ENCODE measurements around the gene TAF6. TPM values are rescaled to one million over a fixed set of nuclear protein-coding genes. Genes with fewer than 3 reads are reported as not detected.

Gene TAF6
- total RNA-seq, 4 donors from 2014 or later, result 36.3 to 107 (median 68.7) TPM

GRCh38 chr7:100111914-100112313 is 7.2 kb downstream of the TAF6 start:
- no peak overlapping the region for H3K27ac ChIP-seq
- ATAC-seq, result no peak
- peaks cover 0 to 78% of the 10 kb centered on the region in 2 donors for H3K36me3 ChIP-seq
- no peaks in the 10 kb centered on the region for H3K27me3 ChIP-seq
- no CpG with 5 or more reads among the region's 13 CpGs for WGBS, 2 donors (ENCODE audit: low coverage in 1 of 2)
- H3K4me1 ChIP-seq, result no peaks in the 10 kb centered on the region
- H3K9me3 ChIP-seq, result no peaks in the 10 kb centered on the region
- TF ChIP-seq POLR2A (IDR thresholded peaks at IDR 0.05), result no peak
- no peak for TF ChIP-seq POLR2AphosphoS5 (IDR thresholded peaks at IDR 0.05)
- no peak for TF ChIP-seq CTCF (IDR thresholded peaks at IDR 0.05)
- TF ChIP-seq EP300 (IDR thresholded peaks at IDR 0.05), result no peak
- H3K4me3 ChIP-seq, result no peak overlapping the region

GRCh38 chr7:100111156-100111555 is 8.0 kb downstream of the TAF6 start:
- Histone ChIP-seq H3K27me3 (no peaks in the 10 kb centered on the region), H3K27ac (no peak overlapping the region), H3K4me1 (no peaks in the 10 kb centered on the region), H3K36me3 (peaks cover 0 to 86% of the 10 kb centered on the region in 2 donors), H3K9me3 (no peaks in the 10 kb centered on the region), H3K4me3 (no peak overlapping the region)
- WGBS, 2 donors (ENCODE audit: low coverage in 1 of 2), result 85% methylated on average over 3 of the region's 7 CpGs; no CpG with 5 or more reads in 1 of the 2 donors
- no peak for ATAC-seq
- no peak for TF ChIP-seq POLR2A (IDR thresholded peaks at IDR 0.05)
- TF ChIP-seq CTCF (IDR thresholded peaks at IDR 0.05), result no peak
- TF ChIP-seq EP300 (IDR thresholded peaks at IDR 0.05), result no peak
- TF ChIP-seq POLR2AphosphoS5 (IDR thresholded peaks at IDR 0.05), result no peak

- Histone ChIP-seq H3K9me3 (no peaks in the 10 kb centered on the region), H3K27ac (no peak overlapping the region), H3K27me3 (no peaks in the 10 kb centered on the region), H3K4me3 (no peak overlapping the region), H3K36me3 (peaks cover 0 to 97% of the 10 kb centered on the region in 2 donors), H3K4me1 (no peaks in the 10 kb centered on the region)
- TF ChIP-seq POLR2A (IDR thresholded peaks at IDR 0.05) (no peak), POLR2AphosphoS5 (IDR thresholded peaks at IDR 0.05) (no peak), EP300 (IDR thresholded peaks at IDR 0.05) (no peak), CTCF (IDR thresholded peaks at IDR 0.05) (no peak)
- 40 to 72% methylated on average over 2 to 6 of the region's 12 CpGs for WGBS, 2 donors (ENCODE audit: low coverage in 1 of 2)
- no peak for ATAC-seq
These were observed 9.5 kb downstream of the TAF6 start for GRCh38 chr7:100109521-100110163.

- Histone ChIP-seq H3K27me3 (no peaks in the 10 kb centered on the region), H3K27ac (no peak overlapping the region), H3K36me3 (peaks cover 0 to 100% of the 10 kb centered on the region in 2 donors), H3K9me3 (no peaks in the 10 kb centered on the region), H3K4me1 (peaks cover 0 to 5% (median 0%) of the 10 kb centered on the region in 3 donors), H3K4me3 (no peak overlapping the region)
- 50 to 90% methylated on average over 2 to 5 of the region's 11 CpGs for WGBS, 2 donors (ENCODE audit: low coverage in 1 of 2)
- no peak for TF ChIP-seq POLR2A (IDR thresholded peaks at IDR 0.05)
- peak; percentile 15 for ATAC-seq
These were observed 11.3 kb downstream of the TAF6 start for GRCh38 chr7:100107890-100108289.

- peaks cover 0 to 97% of the 10 kb centered on the region in 2 donors for H3K36me3 ChIP-seq
- no peak overlapping the region for H3K4me3 ChIP-seq
- H3K27me3 ChIP-seq, result no peaks in the 10 kb centered on the region
- H3K4me1 ChIP-seq, result peaks cover 0 to 12% (median 5%) of the 10 kb centered on the region in 3 donors
- no peak for ATAC-seq
- H3K9me3 ChIP-seq, result no peaks in the 10 kb centered on the region
- TF ChIP-seq POLR2AphosphoS5 (IDR thresholded peaks at IDR 0.05) (no peak), CTCF (IDR thresholded peaks at IDR 0.05) (no peak), POLR2A (IDR thresholded peaks at IDR 0.05) (no peak), EP300 (IDR thresholded peaks at IDR 0.05) (no peak)
- 81 to 91% methylated on average over 6 to 12 of the region's 25 CpGs for whole genome bisulfite sequencing, 2 donors (ENCODE audit: low coverage in 1 of 2)
- H3K27ac ChIP-seq, result no peak overlapping the region
These were observed 11.9 kb downstream of the TAF6 start for GRCh38 chr7:100107125-100107737.
